HG03280 (cell line): ENCODE results near the gene UBE3B.
"Not testable (repeated sequence)": the region's sequence is repeated elsewhere in the genome, so short reads cannot be mapped to it uniquely, and the experiment has no call there.

Experiments
- ATAC-seq: cut with Tn5 transposase; IDR thresholded peaks from one replicate; pipeline ENCODE4 v1.9.1; 2021; ENCODE audit warnings: mild to moderate bottlenecking, moderate library complexity; ENCODE audit not compliant: unreplicated experiment

The UBE3B gene

GRCh38 chr12:109477185-109477962 lies at the start of gene UBE3B, which contains the start of gene KCTD10:
Gene UBE3B (plus strand): TSS chr12:109477634. CDS start chr12:109483552, 5,918 bp downstream.
Gene KCTD10 (minus strand): TSS chr12:109477300. CDS start chr12:109477262, 38 bp downstream.
- ATAC-seq, result peak; percentile 96

GRCh38 chr12:109428037-109428629 lies 49.3 kb upstream of the UBE3B start:
- peak; percentile 80 for ATAC-seq

GRCh38 chr12:109428804-109429203 lies 48.6 kb upstream of the UBE3B start:
- not testable (repeated sequence) for ATAC-seq

GRCh38 chr12:109430244-109430643 lies 47.2 kb upstream of the UBE3B start:
- no peak for ATAC-seq

GRCh38 chr12:109432431-109432830 lies 45.0 kb upstream of the UBE3B start:
- ATAC-seq, result no peak

- no peak for ATAC-seq
These were observed 44.6 kb upstream of the UBE3B start for GRCh38 chr12:109432842-109433304.

GRCh38 chr12:109433618-109434017 lies 43.8 kb upstream of the UBE3B start:
- no peak for ATAC-seq

- no peak for ATAC-seq
These were observed 42.9 kb upstream of the UBE3B start for GRCh38 chr12:109434582-109434981.

GRCh38 chr12:109435428-109436187 lies 41.8 kb upstream of the UBE3B start:
- no peak for ATAC-seq

- no peak for ATAC-seq
These were observed 41.3 kb upstream of the UBE3B start for GRCh38 chr12:109436188-109436560.

- ATAC-seq, result no peak
These were observed 38.3 kb upstream of the UBE3B start for GRCh38 chr12:109439181-109439580.

GRCh38 chr12:109439951-109440350 lies 37.5 kb upstream of the UBE3B start:
- ATAC-seq, result not testable (repeated sequence)

GRCh38 chr12:109440851-109441490 lies 36.5 kb upstream of the UBE3B start:
- no peak for ATAC-seq

GRCh38 chr12:109443794-109444193 lies 33.6 kb upstream of the UBE3B start:
- ATAC-seq, result no peak

- no peak for ATAC-seq
These were observed 33.2 kb upstream of the UBE3B start for GRCh38 chr12:109444259-109444658.

- ATAC-seq, result no peak
These were observed 32.2 kb upstream of the UBE3B start for GRCh38 chr12:109445191-109445609.

- ATAC-seq, result no peak
These were observed 30.6 kb upstream of the UBE3B start for GRCh38 chr12:109446869-109447268.

- ATAC-seq, result no peak
These were observed 30.0 kb upstream of the UBE3B start for GRCh38 chr12:109447482-109447881.

- ATAC-seq, result no peak
These were observed 29.2 kb upstream of the UBE3B start for GRCh38 chr12:109448272-109448671.

GRCh38 chr12:109448707-109449390 lies 28.6 kb upstream of the UBE3B start:
- ATAC-seq, result no peak
